GM21360 (cell line): ENCODE data around the gene LENG9.
"Not testable (repeated sequence)": the region's sequence is repeated elsewhere in the genome, so short reads cannot be mapped to it uniquely, and the experiment has no call there.

Experiments
- ATAC-seq: cut with Tn5 transposase; IDR thresholded peaks from one replicate; pipeline ENCODE4 v1.9.1; 2021; ENCODE audit warnings: mild to moderate bottlenecking, moderate library complexity; ENCODE audit not compliant: unreplicated experiment

LENG9 gene

DNA sequence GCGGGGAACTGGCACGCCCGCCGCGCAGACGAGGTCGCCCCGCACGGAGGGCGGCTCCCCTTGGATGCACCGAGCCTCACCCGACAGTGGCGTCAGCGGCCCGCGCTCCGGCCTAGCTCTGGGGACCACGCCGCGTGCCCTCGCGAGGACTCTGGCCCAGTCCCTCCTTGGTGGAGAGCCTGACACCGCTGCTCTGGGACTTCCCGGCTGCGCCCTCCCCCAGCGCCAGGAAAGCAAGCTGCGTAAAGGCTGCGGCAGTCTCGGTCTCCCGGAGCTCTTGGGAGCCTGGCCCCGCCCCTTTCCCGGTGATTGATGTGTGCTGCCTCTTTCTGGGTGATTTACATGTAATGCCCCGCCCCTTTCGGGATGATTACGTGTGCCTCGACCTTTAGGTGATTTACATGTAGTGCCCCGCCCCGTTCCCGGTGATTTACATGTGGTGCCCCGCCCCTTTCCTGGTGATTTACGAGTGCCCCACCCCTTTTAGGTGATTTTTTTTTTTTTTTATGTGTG lies at the start of gene LENG9:
LENG9 (minus strand) TSS at position 248 of the 513 bp plus-strand sequence. CDS start 252 bp downstream, outside the sequence.
- ATAC-seq = peak; percentile 60

DNA sequence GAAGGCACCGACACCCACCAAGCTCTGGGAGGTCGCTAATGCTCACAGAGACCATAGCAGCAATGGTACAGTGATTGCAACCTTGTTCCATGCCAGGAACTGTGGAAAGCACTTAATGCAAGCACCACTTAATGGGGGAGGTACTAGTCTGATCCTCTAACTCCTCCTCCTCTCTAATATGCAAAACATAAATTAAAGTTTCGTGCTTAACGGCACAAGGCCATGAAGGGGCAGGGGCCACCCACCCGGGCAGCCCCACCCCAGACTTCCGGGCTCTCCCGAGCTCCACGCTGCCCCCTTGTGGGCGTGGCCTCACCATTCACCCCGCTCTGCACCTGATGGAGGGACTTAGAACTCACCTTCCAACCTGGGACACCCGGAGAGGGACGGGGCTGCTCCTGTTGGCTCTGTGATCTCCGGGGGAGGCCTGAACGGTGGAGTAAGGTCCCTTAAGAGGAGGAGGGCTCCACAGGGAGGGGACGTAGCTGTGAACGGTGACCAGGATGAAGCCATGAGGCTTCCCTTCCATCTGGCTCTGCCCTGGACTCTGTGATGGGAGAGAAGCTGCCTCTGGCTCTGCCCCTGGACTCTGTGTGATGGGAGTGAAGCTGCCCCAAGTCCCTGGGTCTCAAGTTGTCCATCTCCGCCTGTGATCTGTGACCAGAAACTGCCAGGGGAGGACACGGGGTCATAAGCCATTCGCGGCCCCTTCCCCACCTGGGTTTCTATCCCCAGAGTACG lies 45.8 kb upstream of the LENG9 start:
- ATAC-seq = not testable (repeated sequence)

DNA sequence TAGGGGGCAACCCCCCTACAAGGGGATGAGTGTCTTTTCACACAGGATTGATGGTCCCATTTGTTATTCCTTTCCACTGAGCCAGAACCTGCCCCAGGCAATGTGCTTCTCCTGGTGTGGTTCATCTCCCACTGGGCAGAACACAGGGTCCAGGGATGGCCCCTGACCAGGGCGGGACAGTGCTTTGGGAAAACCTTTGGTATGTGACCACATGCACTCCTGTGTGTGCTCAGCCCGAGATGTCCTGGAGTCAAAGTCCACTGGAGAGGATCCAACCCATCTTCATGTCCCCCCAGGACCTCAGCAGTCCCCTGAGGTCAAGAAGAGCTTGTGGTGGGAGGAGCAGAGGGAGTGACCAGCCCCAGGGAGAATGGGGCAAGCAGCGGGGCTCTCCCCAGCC lies 44.9 kb upstream of the LENG9 start:
- ATAC-seq = not testable (repeated sequence)

GRCh38 chr19:54507824-54508223 lies 44.2 kb upstream of the LENG9 start:
- ATAC-seq = no peak

DNA sequence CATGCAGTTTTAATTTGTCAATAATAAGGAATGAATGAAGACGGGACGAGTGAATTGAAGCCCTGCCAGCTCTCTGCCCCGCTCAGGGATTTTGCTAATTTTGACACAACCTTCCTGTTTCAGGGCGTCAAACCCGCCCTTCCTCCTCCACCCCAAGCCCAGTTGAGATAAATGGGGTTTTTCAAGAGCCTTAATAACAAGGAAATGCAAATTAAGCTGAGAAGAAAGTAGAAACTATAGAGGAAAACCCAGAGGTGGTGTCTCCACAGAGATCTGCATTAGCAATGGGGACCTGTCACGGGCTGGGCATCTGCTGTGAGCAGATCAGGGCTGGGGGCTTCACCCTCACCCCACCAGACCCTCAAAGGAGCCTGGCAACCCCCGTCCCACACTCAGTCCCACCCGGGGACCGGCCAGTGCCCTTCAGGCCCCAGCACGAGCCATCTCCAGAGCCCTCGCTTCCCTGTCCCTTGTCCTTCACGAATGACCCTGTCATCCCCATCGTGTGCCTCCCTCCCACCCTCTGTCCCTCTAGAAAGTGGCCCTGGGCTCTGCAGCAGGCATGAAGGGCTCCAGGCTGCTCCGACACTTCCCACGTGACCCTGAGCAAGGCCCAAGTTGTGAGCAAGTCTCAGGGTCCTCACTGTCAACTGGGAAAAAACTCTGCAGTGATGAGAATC lies 43.6 kb upstream of the LENG9 start:
- not testable (repeated sequence) for ATAC-seq

DNA sequence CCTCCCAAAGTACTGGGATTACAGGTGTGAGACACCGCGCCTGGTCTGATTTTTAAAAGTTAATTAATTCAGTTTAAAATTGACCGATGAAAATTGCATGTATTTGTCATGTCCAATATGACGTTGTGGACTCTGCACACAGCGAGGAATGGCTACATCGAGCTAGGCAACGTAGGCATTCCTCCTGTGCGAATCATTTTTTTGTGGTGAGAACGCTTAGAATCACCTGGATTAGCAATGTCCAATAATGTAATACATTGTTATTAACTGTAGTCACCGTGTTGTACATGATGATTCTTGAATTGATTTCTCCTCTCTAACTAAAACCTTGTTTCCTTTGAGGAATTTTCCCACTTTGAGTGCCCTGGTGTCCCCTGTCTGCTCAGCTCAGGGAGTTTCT lies 42.5 kb upstream of the LENG9 start:
- no peak for ATAC-seq

DNA sequence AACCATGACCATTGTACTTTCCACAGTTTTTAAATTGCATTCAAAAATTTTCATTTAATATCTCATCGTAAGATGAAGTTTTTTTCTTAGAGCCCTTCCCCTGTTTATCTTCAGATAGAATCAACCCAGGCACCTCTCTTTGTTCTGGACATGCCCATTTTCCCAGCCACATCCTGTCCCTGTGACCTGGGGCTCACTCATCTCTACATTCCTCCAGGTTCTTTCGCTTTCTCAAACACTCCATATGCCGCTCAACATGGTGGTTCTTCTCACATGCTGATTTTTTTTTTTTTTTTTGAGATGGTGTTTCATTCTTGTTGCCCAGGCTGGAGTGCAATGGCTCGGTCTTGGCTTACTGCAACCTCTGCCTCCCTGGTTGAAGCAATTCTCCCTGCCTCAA lies 42.0 kb upstream of the LENG9 start:
- not testable (repeated sequence) for ATAC-seq

GRCh38 chr19:54502518-54503048 lies 39.0 kb upstream of the LENG9 start, which contains the start of gene LAIR2:
Gene LAIR2 (plus strand): TSS chr19:54502831. CDS start chr19:54502919, 88 bp downstream.
- ATAC-seq = no peak

- ATAC-seq = not testable (repeated sequence)
Measured at GRCh38 chr19:54498451-54498772, 34.8 kb upstream of the LENG9 start.

- not testable (repeated sequence) for ATAC-seq
Measured at GRCh38 chr19:54497747-54498450, 34.3 kb upstream of the LENG9 start.

GRCh38 chr19:54495284-54495683 lies 31.7 kb upstream of the LENG9 start:
- not testable (repeated sequence) for ATAC-seq

GRCh38 chr19:54493967-54494585 lies 30.5 kb upstream of the LENG9 start:
- ATAC-seq = no peak

DNA sequence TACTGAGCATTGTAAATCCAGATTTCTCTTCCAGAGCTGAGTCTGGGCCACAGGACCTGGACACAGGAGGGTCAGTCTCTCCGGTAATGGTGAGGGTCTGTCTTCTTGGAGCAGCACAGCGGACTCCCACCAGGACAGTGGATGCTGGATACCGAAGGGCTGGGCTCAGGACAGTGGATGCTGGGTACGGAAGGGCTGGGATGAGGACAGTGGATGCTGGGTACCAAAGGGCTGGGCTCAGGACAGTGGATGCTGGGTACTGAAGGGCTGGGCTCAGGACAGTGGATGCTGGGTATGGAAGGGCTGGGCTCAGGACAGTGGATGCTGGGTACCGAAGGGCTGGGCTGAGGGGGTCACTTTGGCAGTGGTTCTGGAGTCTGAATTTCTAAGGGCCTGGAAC lies 29.5 kb upstream of the LENG9 start:
- ATAC-seq = not testable (repeated sequence)

GRCh38 chr19:54492568-54492967 lies 29.0 kb upstream of the LENG9 start:
- no peak for ATAC-seq

GRCh38 chr19:54489766-54490165 lies 26.2 kb upstream of the LENG9 start:
- ATAC-seq = no peak

DNA sequence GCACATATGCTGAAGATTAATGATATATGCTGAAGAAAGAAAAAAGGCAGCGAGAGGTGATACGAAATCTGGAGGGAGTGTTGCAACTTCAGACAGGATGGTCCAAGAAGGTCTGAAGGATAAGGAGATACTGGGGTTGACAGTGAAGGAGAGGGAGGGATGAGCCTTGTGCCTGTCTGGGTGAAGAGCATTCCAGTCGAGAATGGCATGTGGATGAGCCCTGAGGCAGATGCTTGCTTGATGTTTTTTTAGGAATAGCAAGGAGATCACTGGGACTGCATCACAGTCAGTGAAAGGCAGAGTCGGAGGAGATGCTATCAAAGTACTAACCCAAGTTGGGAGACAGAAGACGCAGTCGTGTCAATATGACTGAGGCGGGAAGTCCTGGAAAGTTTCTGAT lies 25.8 kb upstream of the LENG9 start:
- no peak for ATAC-seq

GRCh38 chr19:54485851-54486250 lies 22.3 kb upstream of the LENG9 start:
- no peak for ATAC-seq

DNA sequence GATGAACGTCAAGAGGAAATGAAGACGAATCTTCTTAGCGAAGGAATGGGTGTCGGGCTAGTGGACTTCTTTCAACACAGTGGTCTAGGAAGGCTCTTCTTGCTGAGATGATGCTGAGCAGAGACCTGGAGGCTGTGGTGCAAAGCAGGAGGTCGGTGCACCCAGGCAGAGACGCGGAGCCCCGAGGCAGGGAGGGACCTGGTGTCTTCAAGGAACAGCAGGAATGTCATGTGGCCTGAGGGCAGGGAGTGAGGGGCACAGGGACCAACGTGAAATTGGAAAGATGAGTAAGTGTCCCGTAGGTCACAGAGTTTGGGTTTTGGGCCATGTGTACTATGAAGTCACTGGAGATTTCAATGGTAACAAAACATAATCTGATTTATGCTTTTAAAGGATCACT lies 20.9 kb upstream of the LENG9 start:
- ATAC-seq = no peak

- no peak for ATAC-seq
Measured at GRCh38 chr19:54482889-54483288, 19.3 kb upstream of the LENG9 start.

DNA sequence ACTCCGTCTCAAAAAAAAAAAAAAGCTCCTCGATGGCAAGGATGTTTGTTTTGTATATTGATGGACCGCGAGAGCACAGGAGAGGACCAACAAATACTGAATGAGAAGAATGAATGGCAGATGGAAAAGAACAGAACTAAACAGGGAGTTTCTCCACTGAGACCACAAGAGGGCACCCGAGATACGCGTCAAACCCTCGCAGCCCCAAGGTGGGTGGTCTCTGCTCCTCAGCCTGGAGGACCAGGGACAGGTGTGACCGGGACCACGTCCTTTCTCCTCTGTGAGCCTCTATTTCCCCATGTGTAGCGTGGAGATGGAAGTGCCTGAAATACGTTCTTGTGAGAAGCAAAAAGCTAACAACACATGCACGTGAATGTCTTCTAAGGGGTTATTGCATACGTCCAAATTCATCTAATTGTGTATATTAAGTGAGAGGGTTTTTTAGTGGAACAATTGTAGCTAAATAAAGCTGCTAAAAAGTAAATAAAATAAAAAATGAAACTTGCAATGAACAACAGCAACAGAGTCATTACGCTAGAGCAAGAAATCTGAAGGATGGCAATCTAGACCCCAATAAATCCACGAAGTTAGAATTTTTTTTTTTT lies 17.9 kb upstream of the LENG9 start:
- no peak for ATAC-seq
